ENCODE data around the gene CDK17. TPM values are rescaled to one million over a fixed set of nuclear protein-coding genes. Genes with fewer than 3 reads are reported as not detected.
A peak's percentile ranks its signal among the peaks of the same experiment; 100 is the strongest.
"Not testable (repeated sequence)": the region's sequence is repeated elsewhere in the genome, so short reads cannot be mapped to it uniquely, and the experiment has no call there.

The CDK17 gene
- total RNA-seq, 2 donors from 2014 or later, result 20.9 to 27.1 TPM

DNA sequence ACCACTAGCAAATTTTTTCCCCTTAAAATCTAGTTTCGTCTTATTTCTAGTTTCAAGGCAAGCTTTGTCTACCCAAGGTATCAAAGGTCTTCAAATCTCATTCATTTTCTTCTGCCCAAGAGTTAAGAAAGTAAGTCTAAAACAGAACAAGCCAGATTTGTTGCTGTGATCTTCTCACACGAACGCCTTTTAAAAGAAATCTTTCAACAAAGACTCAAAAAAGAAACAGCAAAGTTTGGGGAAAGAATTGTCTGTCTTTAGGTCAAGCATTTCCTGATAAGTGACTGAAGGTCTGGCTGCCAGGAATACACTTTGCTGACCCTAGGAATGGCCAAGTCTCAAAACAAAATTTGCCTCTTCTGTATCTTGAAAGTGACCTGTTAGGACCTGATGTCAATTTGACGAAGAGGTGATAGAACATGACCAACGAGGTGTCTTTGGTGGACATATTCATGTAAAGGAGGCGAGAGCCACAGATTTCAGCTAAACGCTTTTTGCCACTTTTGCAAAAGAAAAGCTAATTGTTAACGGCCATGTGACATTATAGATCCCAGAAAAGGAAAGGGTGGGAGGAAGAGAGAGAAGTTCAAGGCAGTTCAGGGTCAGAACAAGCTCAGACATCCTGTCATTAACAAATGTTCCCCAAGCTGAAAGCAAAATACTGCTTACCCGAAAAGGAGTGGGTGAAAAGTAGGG is 1.7 kb downstream of the CDK17 start:
- peaks cover 0 to 23% of the 10 kb centered on the region in 2 donors for H3K4me1 ChIP-seq

GRCh38 chr12:96397756-96398423 is 2.3 kb downstream of the CDK17 start:
- TF ChIP-seq, protein P1, sequence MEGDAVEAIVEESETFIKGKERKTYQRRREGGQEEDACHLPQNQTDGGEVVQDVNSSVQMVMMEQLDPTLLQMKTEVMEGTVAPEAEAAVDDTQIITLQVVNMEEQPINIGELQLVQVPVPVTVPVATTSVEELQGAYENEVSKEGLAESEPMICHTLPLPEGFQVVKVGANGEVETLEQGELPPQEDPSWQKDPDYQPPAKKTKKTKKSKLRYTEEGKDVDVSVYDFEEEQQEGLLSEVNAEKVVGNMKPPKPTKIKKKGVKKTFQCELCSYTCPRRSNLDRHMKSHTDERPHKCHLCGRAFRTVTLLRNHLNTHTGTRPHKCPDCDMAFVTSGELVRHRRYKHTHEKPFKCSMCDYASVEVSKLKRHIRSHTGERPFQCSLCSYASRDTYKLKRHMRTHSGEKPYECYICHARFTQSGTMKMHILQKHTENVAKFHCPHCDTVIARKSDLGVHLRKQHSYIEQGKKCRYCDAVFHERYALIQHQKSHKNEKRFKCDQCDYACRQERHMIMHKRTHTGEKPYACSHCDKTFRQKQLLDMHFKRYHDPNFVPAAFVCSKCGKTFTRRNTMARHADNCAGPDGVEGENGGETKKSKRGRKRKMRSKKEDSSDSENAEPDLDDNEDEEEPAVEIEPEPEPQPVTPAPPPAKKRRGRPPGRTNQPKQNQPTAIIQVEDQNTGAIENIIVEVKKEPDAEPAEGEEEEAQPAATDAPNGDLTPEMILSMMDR (IDR thresholded peaks at IDR 0.05), result no peak
- H3K27me3 ChIP-seq, result no peaks in the 10 kb centered on the region
- no peaks in the 10 kb centered on the region for H3K36me3 ChIP-seq
- H3K4me1 ChIP-seq, result peaks cover 0 to 25% of the 10 kb centered on the region in 2 donors
- H3K27ac ChIP-seq, result peak overlapping the region; percentile 99 to 100
- peak overlapping the region; percentile 91 to 97 for H3K4me3 ChIP-seq
- H3K9me3 ChIP-seq, result no peaks in the 10 kb centered on the region
- no peak for DNase-seq (ENCODE audit: low spot score)

More for the DNA sequence above, 1.7 kb downstream of the CDK17 start:
- TF ChIP-seq, protein P1 (IDR thresholded peaks at IDR 0.05), result no peak
- Histone ChIP-seq H3K27me3 (no peaks in the 10 kb centered on the region), H3K4me3 (peak overlapping the region; percentile 91 to 97), H3K27ac (peak overlapping the region; percentile 99 to 100), H3K9me3 (no peaks in the 10 kb centered on the region), H3K36me3 (no peaks in the 10 kb centered on the region)
- no peak for DNase-seq (ENCODE audit: low spot score)

- Histone ChIP-seq H3K4me3 (no peak overlapping the region), H3K27me3 (no peaks in the 10 kb centered on the region), H3K27ac (peak overlapping the region; percentile 99 to 100), H3K9me3 (no peaks in the 10 kb centered on the region), H3K4me1 (peaks cover 0 to 35% of the 10 kb centered on the region in 2 donors), H3K36me3 (no peaks in the 10 kb centered on the region)
- TF ChIP-seq, protein P1 (IDR thresholded peaks at IDR 0.05), result no peak
- DNase-seq (ENCODE audit: low spot score), result no peak
These were observed 3.3 kb downstream of the CDK17 start for GRCh38 chr12:96396914-96397313.

GRCh38 chr12:96396209-96396608 is 4.0 kb downstream of the CDK17 start:
- H3K27ac ChIP-seq, result peak overlapping the region in 1 of 2 donors; percentile 25

GRCh38 chr12:96395236-96395635 is 5.0 kb downstream of the CDK17 start:
- no peak overlapping the region for H3K4me3 ChIP-seq
- H3K9me3 ChIP-seq, result no peaks in the 10 kb centered on the region
- H3K27ac ChIP-seq, result no peak overlapping the region
- peaks cover 0 to 35% of the 10 kb centered on the region in 2 donors for H3K4me1 ChIP-seq
- no peaks in the 10 kb centered on the region for H3K36me3 ChIP-seq
- TF ChIP-seq, protein P1 (IDR thresholded peaks at IDR 0.05), result no peak
- no peaks in the 10 kb centered on the region for H3K27me3 ChIP-seq
- no peak for DNase-seq (ENCODE audit: low spot score)

More at GRCh38 chr12:96396209-96396608, 4.0 kb downstream of the CDK17 start:
- no peak overlapping the region for H3K4me3 ChIP-seq
- H3K27me3 ChIP-seq, result no peaks in the 10 kb centered on the region
- no peaks in the 10 kb centered on the region for H3K9me3 ChIP-seq
- TF ChIP-seq, protein P1 (IDR thresholded peaks at IDR 0.05), result no peak
- no peaks in the 10 kb centered on the region for H3K36me3 ChIP-seq
- no peak for DNase-seq (ENCODE audit: low spot score)
- H3K4me1 ChIP-seq, result peaks cover 0 to 35% of the 10 kb centered on the region in 2 donors

DNA sequence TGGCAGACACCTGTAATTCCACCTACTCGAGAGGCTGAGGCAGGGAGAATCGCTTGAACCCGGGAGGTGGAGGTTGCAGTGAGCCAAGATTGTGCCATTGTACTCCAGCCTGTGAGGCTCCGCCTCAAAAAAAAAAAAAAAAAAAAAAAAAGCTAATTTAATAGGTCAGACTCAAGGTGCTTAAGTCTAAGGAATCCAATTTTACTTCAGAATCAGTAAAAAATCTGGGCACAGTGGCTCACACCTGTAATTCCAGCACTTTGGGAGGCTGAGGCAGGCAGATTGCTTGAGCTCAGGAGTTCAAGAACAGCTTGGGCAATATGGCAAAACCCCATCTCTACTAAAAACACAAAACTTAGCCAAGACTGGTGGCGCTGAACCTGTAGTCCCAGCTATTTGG is 7.0 kb downstream of the CDK17 start:
- not testable (repeated sequence) for H3K9me3 ChIP-seq; H3K36me3 ChIP-seq; H3K27ac ChIP-seq; H3K27me3 ChIP-seq; DNase-seq (ENCODE audit: low spot score); H3K4me3 ChIP-seq
- H3K4me1 ChIP-seq, result peaks cover 0 to 32% of the 10 kb centered on the region in 2 donors

Measured in right atrium auricular region (tissue), 2 donors.